ENCODE measurements around the gene TXNDC5. TPM values are rescaled to one million over a fixed set of nuclear protein-coding genes. Genes with fewer than 3 reads are reported as not detected.

The TXNDC5 gene
- total and polyA plus RNA-seq, 4 donors: 50.2 to 273 (median 160) TPM

- Histone ChIP-seq H3K9me3 (ENCODE audit: control insufficient read depth in 4 of 4, low read length in 3 of 4) (no peaks in the 10 kb centered on the region), H3K4me1 (ENCODE audit: control insufficient read depth in 4 of 4, insufficient read depth in 4 of 4, low read length in 3 of 4) (no peaks in the 10 kb centered on the region), H3K27me3 (ENCODE audit: control insufficient read depth in 4 of 4, insufficient read depth in 4 of 4, low read length in 3 of 4) (peaks cover 0 to 6% (median 0%) of the 10 kb centered on the region in 4 donors), H3K4me3 (ENCODE audit: low read depth in 1 of 3, low read length in 3 of 3) (no peak overlapping the region), H3K27ac (ENCODE audit: low read depth in 1 of 2, low read length in 2 of 2) (no peak overlapping the region), H3K36me3 (ENCODE audit: control insufficient read depth in 4 of 4, insufficient read depth in 3 of 4, low read depth in 1 of 4, low read length in 3 of 4) (no peaks in the 10 kb centered on the region), H3K9ac (ENCODE audit: low read depth in 1 of 2, low read length in 2 of 2) (no peak overlapping the region)
- TF ChIP-seq FOXA1 (IDR thresholded peaks at IDR 0.05) (no peak), YY1 (IDR thresholded peaks at IDR 0.05) (no peak)
- TF ChIP-seq, protein P1, sequence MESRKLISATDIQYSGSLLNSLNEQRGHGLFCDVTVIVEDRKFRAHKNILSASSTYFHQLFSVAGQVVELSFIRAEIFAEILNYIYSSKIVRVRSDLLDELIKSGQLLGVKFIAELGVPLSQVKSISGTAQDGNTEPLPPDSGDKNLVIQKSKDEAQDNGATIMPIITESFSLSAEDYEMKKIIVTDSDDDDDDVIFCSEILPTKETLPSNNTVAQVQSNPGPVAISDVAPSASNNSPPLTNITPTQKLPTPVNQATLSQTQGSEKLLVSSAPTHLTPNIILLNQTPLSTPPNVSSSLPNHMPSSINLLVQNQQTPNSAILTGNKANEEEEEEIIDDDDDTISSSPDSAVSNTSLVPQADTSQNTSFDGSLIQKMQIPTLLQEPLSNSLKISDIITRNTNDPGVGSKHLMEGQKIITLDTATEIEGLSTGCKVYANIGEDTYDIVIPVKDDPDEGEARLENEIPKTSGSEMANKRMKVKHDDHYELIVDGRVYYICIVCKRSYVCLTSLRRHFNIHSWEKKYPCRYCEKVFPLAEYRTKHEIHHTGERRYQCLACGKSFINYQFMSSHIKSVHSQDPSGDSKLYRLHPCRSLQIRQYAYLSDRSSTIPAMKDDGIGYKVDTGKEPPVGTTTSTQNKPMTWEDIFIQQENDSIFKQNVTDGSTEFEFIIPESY (IDR thresholded peaks at IDR 0.05): no peak
- 81% methylated on average over 9 of the region's 9 CpGs for WGBS
- DNase-seq (ENCODE audit: low spot score): no peak
Measured at GRCh38 chr6:7832904-7833750, 77.5 kb downstream of the TXNDC5 start.

Other genes with a start within 250 kb of the TXNDC5 start
- gene BMP6, start 184.7 kb downstream of the TXNDC5 start, total RNA-seq: 1 to 10 TPM in 1 of 2 donors, under 1 TPM in 1; 0.93 to 5.9 TPM
- 1 to 10 TPM in 1 of 2 donors, under 1 TPM in 1; 0.57 to 3.8 TPM for gene BMP6, start 184.7 kb downstream of the TXNDC5 start, polyA plus RNA-seq
- 10 to 100 TPM in 1 of 2 donors, 1 to 10 TPM in 1; 8.9 to 11.1 TPM for gene BLOC1S5, start 153.6 kb upstream of the TXNDC5 start, total RNA-seq
- gene BLOC1S5, start 153.6 kb upstream of the TXNDC5 start, polyA plus RNA-seq: 1 to 10 TPM; 5.2 to 5.3 TPM
- gene EEF1E1, start 191.8 kb upstream of the TXNDC5 start, total RNA-seq: 10 to 100 TPM; 16.4 to 20.1 TPM
- 10 to 100 TPM; 12.9 to 30.6 TPM for gene EEF1E1, start 191.8 kb upstream of the TXNDC5 start, polyA plus RNA-seq

All from liver (tissue), 9 donors.